GM23248 (cell line): ENCODE data around the gene TGM1. TPM values are rescaled to one million over a fixed set of nuclear protein-coding genes. Genes with fewer than 3 reads are reported as not detected.

Experiments
- DNase-seq: peaks from one replicate; pipeline ENCODE4 v3.0.0-alpha.2; 2015
- H2AFZ ChIP-seq: fragments of 200-600 bp; sonication (generic); 2 replicates; pipeline ENCODE4 v1.6.1; 2016; ENCODE audit warnings: antibody characterized with exemption
- H3F3A ChIP-seq: fragments of 200-600 bp; sonication (generic); 2 replicates; pipeline ENCODE4 v1.6.1; 2016; ENCODE audit warnings: mild to moderate bottlenecking, antibody characterized with exemption, mixed run types; ENCODE audit not compliant: insufficient read depth
- H3K27ac ChIP-seq: fragments of 200-600 bp; sonication (generic); 2 replicates; pipeline ENCODE4 v1.5.1; 2016; ENCODE audit warnings: mild to moderate bottlenecking
- H3K27me3 ChIP-seq: fragments of 200-600 bp; sonication (generic); replicated peaks from 2 replicates; pipeline ENCODE4 v1.6.1; 2016; ENCODE audit warnings: mild to moderate bottlenecking; ENCODE audit not compliant: insufficient read depth
- H3K36me3 ChIP-seq: fragments of 200-600 bp; sonication (generic); 2 replicates; pipeline ENCODE4 v1.6.1; 2016; ENCODE audit warnings: low read depth, mild to moderate bottlenecking
- H3K4me1 ChIP-seq: fragments of 200-600 bp; sonication (generic); 2 replicates; pipeline ENCODE4 v1.6.1; 2016; ENCODE audit warnings: mild to moderate bottlenecking; ENCODE audit not compliant: insufficient read depth
- H3K4me2 ChIP-seq: fragments of 200-600 bp; sonication (generic); one replicate; pipeline ENCODE4 v1.6.1; 2016; ENCODE audit warnings: mild to moderate bottlenecking; ENCODE audit not compliant: unreplicated experiment
- H3K4me3 ChIP-seq: fragments of 200-600 bp; sonication (generic); 2 replicates; pipeline ENCODE4 v1.5.1; 2016; ENCODE audit warnings: mild to moderate bottlenecking
- H3K79me2 ChIP-seq: fragments of 200-600 bp; sonication (generic); 2 replicates; pipeline ENCODE4 v1.6.1; 2016; ENCODE audit warnings: mild to moderate bottlenecking; ENCODE audit not compliant: insufficient read depth
- H3K9ac ChIP-seq: fragments of 200-600 bp; sonication (generic); 2 replicates; pipeline ENCODE4 v1.6.1; 2016; ENCODE audit warnings: mild to moderate bottlenecking
- H3K9me2 ChIP-seq: fragments of 200-600 bp; sonication (generic); 2 replicates; pipeline ENCODE4 v1.6.1; 2016; ENCODE audit warnings: mixed run types, mild to moderate bottlenecking, moderate library complexity; ENCODE audit not compliant: insufficient read depth
- H3K9me3 ChIP-seq: fragments of 200-600 bp; sonication (generic); one replicate; pipeline ENCODE4 v1.6.1; 2017; ENCODE audit warnings: low read depth
- H4K20me1 ChIP-seq: fragments of 200-600 bp; sonication (generic); 2 replicates; pipeline ENCODE4 v1.6.0; 2016; ENCODE audit not compliant: insufficient read depth
- EZH2 ChIP-seq: fragments of 200-600 bp; sonication (generic); IDR thresholded peaks from 2 replicates; pipeline ENCODE4 v1.6.1; 2018; ENCODE audit warnings: antibody characterized with exemption, mild to moderate bottlenecking; ENCODE audit not compliant: insufficient read depth, poor library complexity, severe bottlenecking
- EZH2phosphoT487 ChIP-seq: fragments of 200-600 bp; sonication (generic); IDR thresholded peaks from 2 replicates; pipeline ENCODE4 v1.6.1; 2018; ENCODE audit warnings: antibody characterized with exemption, moderate library complexity, mild to moderate bottlenecking, low read depth; ENCODE audit not compliant: insufficient read depth
- WGBS, 2 experiments: methylation state at CpG; one replicate each; pipeline ENCODE4 v1.1.6; 2015 to 2017; ENCODE audit warnings: low lambda C conversion rate in 2 of 2, low coverage in 1 of 2; ENCODE audit errors: missing lambda C conversion rate in 2 of 2; 5-methylcytosine and 5-hydroxymethylcytosine counted together
- in situ Hi-C: fragments of 300-500 bp; cut with MboI; formaldehyde crosslinking; loops from 2 replicates; pipeline ENCODE4 v1.15.0; 2020
- polyA plus RNA-seq: library from polyadenylated mRNA; unstranded; fragments of >200 nt; fragmentation: Nextera tagmentation; extraction: Ambion mirVana; gene quantifications from 2 replicates; pipeline ENCODE4 v1.2.1, GENCODE V29; 2016
- total RNA-seq: library from RNA; depleted of rRNA; stranded (reverse); fragments of >200 nt; shearing (Covaris generic); gene quantifications from 2 replicates; pipeline ENCODE4 v1.2.3, GENCODE V29; 2014

TGM1 gene
- total and polyA plus RNA-seq, 2 experiments from 2014 or later: 0.34 to 1.3 TPM

GRCh38 chr14:24273422-24273998, 10.5 kb upstream of the TGM1 start:
- Histone ChIP-seq H3K9me2 (no peaks in the 10 kb centered on the region), H3K27ac (no peak overlapping the region), H4K20me1 (no peaks in the 10 kb centered on the region), H3F3A (no peaks in the 10 kb centered on the region), H3K27me3 (no peaks in the 10 kb centered on the region), H3K4me3 (no peak overlapping the region), H3K79me2 (peaks cover 5% of the 10 kb centered on the region; the same call in 1 of the 2 replicates), H3K4me2 (no peak overlapping the region), H3K4me1 (peaks cover 3% of the 10 kb centered on the region; the same call in 1 of the 2 replicates), H2AFZ (no peak overlapping the region), H3K9ac (no peak overlapping the region), H3K9me3 (no peaks in the 10 kb centered on the region), H3K36me3 (no peaks in the 10 kb centered on the region)
- no peak for TF ChIP-seq EZH2
- no peak for TF ChIP-seq EZH2phosphoT487
- WGBS, 2 experiments: 66 to 74% methylated on average over 3 of the region's 3 CpGs
- DNase-seq: peak; percentile 22
- in situ Hi-C loops: no loop called here

GRCh38 chr14:24272467-24272866, 9.5 kb upstream of the TGM1 start:
- Histone ChIP-seq H3K4me1 (peaks cover 3% of the 10 kb centered on the region; the same call in 1 of the 2 replicates), H3K79me2 (peaks cover 5% of the 10 kb centered on the region; the same call in 1 of the 2 replicates), H3K27me3 (no peaks in the 10 kb centered on the region), H4K20me1 (no peaks in the 10 kb centered on the region), H3K36me3 (no peaks in the 10 kb centered on the region), H3K9me3 (no peaks in the 10 kb centered on the region), H3F3A (no peaks in the 10 kb centered on the region), H3K9me2 (no peaks in the 10 kb centered on the region), H3K4me2 (no peak overlapping the region), H3K4me3 (no peak overlapping the region), H2AFZ (no peak overlapping the region), H3K27ac (no peak overlapping the region), H3K9ac (no peak overlapping the region)
- 96% methylated on average over 2 of the region's 2 CpGs for WGBS, 2 experiments
- in situ Hi-C loops: no loop called here
- TF ChIP-seq EZH2: no peak
- no peak for DNase-seq

- no peak for DNase-seq
- Histone ChIP-seq H3K27ac (no peak overlapping the region), H3K9ac (peak overlapping the region; percentile 98), H3K4me2 (peak overlapping the region; percentile 87), H3K36me3 (no peaks in the 10 kb centered on the region), H3F3A (no peaks in the 10 kb centered on the region), H4K20me1 (no peaks in the 10 kb centered on the region), H3K27me3 (no peaks in the 10 kb centered on the region), H3K4me3 (peak overlapping the region; percentile 88), H3K4me1 (peaks cover 3% of the 10 kb centered on the region; the same call in 1 of the 2 replicates), H2AFZ (peak overlapping the region; percentile 92), H3K9me2 (no peaks in the 10 kb centered on the region), H3K9me3 (no peaks in the 10 kb centered on the region), H3K79me2 (peaks cover 5% of the 10 kb centered on the region; the same call in 1 of the 2 replicates)
- no peak for TF ChIP-seq EZH2phosphoT487
- TF ChIP-seq EZH2: no peak
- in situ Hi-C loops: no loop called here
- 3 to 5% methylated on average over 3 of the region's 3 CpGs for WGBS, 2 experiments
Measured at GRCh38 chr14:24271834-24272263, 8.9 kb upstream of the TGM1 start.

- TF ChIP-seq EZH2 (no peak), EZH2phosphoT487 (no peak)
- peak within 1 kb of the TSS; percentile 92 for H2AFZ ChIP-seq
- no peaks in the 10 kb centered on the region for H3K9me2 ChIP-seq
- peak; percentile 93 for DNase-seq
- WGBS, 2 experiments: 1% methylated on average over 42 to 61 of the region's 61 CpGs
- H3K79me2 ChIP-seq: peaks cover 5% of the 10 kb centered on the region; the same call in 1 of the 2 replicates
- no peaks in the 10 kb centered on the region for H3K36me3 ChIP-seq
- H3F3A ChIP-seq: no peaks in the 10 kb centered on the region
- H3K4me3 ChIP-seq: peak within 1 kb of the TSS; percentile 88
- H3K9ac ChIP-seq: peak within 1 kb of the TSS; percentile 98
- H3K4me2 ChIP-seq: peak within 1 kb of the TSS; percentile 87
- H3K27ac ChIP-seq: peak within 1 kb of the TSS; percentile 82
- no peaks in the 10 kb centered on the region for H4K20me1 ChIP-seq
- H3K27me3 ChIP-seq: no peaks in the 10 kb centered on the region
- H3K9me3 ChIP-seq: no peaks in the 10 kb centered on the region
- in situ Hi-C loops: no loop called here
- H3K4me1 ChIP-seq: peaks cover 3% of the 10 kb centered on the region; the same call in 1 of the 2 replicates
Measured at GRCh38 chr14:24271134-24271833, 8.3 kb upstream of the TGM1 start, which contains the start of gene RABGGTA. Gene RABGGTA, minus strand, starts transcription at chr14:24271597. Its CDS starts 482 bp downstream, at chr14:24271115.
